ENCODE results near the gene PLXNC1. TPM values are rescaled to one million over a fixed set of nuclear protein-coding genes. Genes with fewer than 3 reads are reported as not detected.

Gene PLXNC1
- total RNA-seq, 6 experiments from 2014 or later: 0.18 to 0.40 (median 0.22) TPM

DNA sequence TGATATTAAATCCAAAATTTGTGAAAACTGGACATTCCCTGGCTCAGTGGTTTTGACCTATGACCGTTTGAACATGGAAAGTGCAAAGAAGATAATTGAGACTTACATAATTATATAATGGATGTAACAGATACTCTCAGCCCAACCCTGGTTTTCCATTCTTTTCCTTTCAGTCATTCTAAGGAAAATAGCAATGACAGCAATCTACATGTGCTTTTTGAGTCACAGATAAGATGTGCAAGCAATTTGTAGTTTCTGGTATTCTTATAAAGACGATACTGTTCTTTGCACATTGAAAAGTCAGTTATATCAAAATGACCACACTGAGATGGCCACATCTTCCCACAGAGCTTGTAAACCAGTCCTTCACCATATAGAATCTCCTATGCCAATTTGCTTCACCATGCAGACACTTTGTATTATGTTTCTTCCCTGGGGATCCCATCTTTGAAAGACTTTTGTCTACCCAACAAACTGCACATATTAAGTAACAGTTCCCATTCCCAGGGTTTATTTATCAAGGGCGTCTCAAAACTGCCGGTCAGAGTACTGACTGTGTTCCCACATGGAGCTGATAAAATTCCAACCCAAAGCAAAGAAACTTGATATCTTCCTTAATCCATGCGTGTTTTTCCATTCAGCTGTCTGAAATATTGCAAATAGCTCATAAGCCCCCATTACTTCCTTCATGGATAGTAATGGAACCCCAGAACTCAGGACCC lies 34.8 kb downstream of the PLXNC1 start:
- H3K4me3 Mint-ChIP-seq: no peak overlapping the region

DNA sequence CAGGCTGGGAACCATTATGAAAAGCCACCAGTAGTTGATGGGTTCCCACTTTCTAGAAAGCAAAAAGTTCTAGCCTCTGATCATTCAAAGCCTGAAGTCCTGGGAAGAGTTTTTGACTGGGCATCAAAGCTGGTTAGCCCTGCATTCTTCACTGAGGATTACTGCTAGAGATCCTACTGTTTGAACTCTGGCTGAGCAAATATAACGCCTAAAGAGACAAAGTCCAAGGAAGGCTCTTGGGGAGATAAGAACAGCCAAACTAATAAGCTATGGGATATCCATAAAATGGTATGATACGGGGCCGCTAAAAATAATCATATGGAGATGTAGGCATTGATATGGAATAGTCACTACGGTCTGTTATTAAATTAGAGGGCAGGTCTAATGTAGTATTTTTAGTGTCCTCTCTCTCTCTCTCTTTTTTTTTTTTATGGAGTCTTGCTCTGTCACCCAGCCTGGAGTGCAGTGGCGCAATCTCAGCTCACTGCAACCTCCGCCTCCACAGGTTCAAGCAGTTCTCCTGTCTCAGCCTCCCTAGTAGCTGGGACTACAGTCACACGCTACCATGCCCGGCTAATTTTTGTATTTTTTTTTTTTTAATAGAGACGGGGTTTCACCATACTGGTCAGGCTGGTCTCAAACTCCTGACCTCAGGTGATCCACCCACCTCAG lies 35.5 kb downstream of the PLXNC1 start:
- Mint-ChIP-seq H3K27me3 (ENCODE audit: insufficient read depth) (peaks cover 18% of the 10 kb centered on the region), H3K4me3 (no peak overlapping the region), H3K4me1 (ENCODE audit: low read depth) (no peaks in the 10 kb centered on the region), H3K36me3 (ENCODE audit: low read depth) (no peaks in the 10 kb centered on the region), H3K9me3 (no peaks in the 10 kb centered on the region), H3K27ac (no peak overlapping the region)
- TF ChIP-seq, protein P1, sequence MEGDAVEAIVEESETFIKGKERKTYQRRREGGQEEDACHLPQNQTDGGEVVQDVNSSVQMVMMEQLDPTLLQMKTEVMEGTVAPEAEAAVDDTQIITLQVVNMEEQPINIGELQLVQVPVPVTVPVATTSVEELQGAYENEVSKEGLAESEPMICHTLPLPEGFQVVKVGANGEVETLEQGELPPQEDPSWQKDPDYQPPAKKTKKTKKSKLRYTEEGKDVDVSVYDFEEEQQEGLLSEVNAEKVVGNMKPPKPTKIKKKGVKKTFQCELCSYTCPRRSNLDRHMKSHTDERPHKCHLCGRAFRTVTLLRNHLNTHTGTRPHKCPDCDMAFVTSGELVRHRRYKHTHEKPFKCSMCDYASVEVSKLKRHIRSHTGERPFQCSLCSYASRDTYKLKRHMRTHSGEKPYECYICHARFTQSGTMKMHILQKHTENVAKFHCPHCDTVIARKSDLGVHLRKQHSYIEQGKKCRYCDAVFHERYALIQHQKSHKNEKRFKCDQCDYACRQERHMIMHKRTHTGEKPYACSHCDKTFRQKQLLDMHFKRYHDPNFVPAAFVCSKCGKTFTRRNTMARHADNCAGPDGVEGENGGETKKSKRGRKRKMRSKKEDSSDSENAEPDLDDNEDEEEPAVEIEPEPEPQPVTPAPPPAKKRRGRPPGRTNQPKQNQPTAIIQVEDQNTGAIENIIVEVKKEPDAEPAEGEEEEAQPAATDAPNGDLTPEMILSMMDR (IDR thresholded peaks at IDR 0.05): no peak
- no peak for DNase-seq

More for the DNA sequence above, 34.8 kb downstream of the PLXNC1 start:
- H3K27ac Mint-ChIP-seq: no peak overlapping the region
- peaks cover 3% of the 10 kb centered on the region for H3K9me3 Mint-ChIP-seq
- H3K27me3 Mint-ChIP-seq (ENCODE audit: insufficient read depth): peaks cover 20% of the 10 kb centered on the region
- TF ChIP-seq, protein P1 (IDR thresholded peaks at IDR 0.05): no peak
- DNase-seq: no peak
- H3K4me1 Mint-ChIP-seq (ENCODE audit: low read depth): no peaks in the 10 kb centered on the region
- H3K36me3 Mint-ChIP-seq (ENCODE audit: low read depth): peaks cover 4% of the 10 kb centered on the region; the same call in 1 of the 2 replicates

DNA sequence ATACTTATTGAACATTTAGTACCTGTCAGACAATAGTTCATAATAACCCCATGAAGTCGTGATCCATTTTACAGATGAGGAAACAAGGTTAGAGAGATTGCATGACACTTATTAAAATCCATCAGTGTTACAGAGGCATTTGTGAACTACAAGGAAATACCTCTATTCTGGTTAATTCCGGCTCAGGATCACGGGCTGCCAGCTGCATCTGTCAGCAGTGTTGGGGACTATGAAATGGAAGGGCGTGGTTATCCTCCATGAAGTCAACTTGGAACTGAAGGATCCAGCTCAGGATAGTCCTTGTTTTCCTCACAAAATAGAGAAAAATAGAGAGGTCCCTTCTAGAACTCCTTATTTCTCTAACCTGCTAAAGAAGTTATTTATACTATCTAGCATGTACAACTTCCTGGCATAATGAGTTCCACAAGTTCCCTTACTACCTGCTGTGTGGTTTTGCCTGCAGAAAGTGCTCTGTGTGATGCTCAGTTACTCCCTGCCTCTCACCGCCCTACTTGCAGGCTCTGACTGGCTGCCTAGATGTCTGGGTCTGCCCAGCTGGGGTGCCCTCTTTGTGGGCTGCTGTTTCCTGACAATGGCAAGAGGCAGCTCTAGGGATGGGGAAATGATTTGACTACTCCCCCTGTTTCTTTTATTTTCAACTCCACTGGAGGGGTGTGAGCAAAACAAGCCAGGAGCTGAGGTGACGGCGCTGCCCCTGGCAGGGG lies 36.8 kb downstream of the PLXNC1 start:
- no peak overlapping the region for H3K27ac Mint-ChIP-seq
- DNase-seq: no peak
- H3K4me3 Mint-ChIP-seq: no peak overlapping the region
- no peaks in the 10 kb centered on the region for H3K4me1 Mint-ChIP-seq (ENCODE audit: low read depth)
- H3K9me3 Mint-ChIP-seq: no peaks in the 10 kb centered on the region
- H3K27me3 Mint-ChIP-seq (ENCODE audit: insufficient read depth): peaks cover 18% of the 10 kb centered on the region
- TF ChIP-seq, protein P1 (IDR thresholded peaks at IDR 0.05): no peak
- no peaks in the 10 kb centered on the region for H3K36me3 Mint-ChIP-seq (ENCODE audit: low read depth)

DNA sequence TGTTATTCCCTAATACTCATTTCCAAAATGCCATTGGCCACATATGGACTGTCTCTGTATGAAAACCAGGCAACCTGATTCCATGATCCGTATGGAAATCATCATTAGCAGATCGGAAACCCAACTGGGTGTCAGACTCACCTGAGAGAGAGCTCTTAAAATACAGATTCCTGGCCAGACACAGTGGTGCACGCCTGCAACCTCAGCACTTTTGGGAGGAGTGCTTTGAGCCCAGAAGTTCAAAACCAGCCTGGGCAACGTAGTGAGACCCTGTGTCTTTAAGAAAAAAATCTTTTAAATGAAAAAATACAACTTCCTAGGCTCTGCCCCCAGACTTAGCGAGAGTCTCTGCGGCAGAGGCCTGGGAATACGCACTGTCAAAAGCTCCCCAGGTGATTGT lies 37.4 kb downstream of the PLXNC1 start:
- TF ChIP-seq, protein P1 (IDR thresholded peaks at IDR 0.05): no peak
- Mint-ChIP-seq H3K27ac (no peak overlapping the region), H3K9me3 (peaks cover 4% of the 10 kb centered on the region; the same call in 1 of the 2 replicates), H3K27me3 (ENCODE audit: insufficient read depth) (peaks cover 19% of the 10 kb centered on the region), H3K36me3 (ENCODE audit: low read depth) (no peaks in the 10 kb centered on the region), H3K4me3 (no peak overlapping the region), H3K4me1 (ENCODE audit: low read depth) (no peaks in the 10 kb centered on the region)
- DNase-seq: no peak

DNA sequence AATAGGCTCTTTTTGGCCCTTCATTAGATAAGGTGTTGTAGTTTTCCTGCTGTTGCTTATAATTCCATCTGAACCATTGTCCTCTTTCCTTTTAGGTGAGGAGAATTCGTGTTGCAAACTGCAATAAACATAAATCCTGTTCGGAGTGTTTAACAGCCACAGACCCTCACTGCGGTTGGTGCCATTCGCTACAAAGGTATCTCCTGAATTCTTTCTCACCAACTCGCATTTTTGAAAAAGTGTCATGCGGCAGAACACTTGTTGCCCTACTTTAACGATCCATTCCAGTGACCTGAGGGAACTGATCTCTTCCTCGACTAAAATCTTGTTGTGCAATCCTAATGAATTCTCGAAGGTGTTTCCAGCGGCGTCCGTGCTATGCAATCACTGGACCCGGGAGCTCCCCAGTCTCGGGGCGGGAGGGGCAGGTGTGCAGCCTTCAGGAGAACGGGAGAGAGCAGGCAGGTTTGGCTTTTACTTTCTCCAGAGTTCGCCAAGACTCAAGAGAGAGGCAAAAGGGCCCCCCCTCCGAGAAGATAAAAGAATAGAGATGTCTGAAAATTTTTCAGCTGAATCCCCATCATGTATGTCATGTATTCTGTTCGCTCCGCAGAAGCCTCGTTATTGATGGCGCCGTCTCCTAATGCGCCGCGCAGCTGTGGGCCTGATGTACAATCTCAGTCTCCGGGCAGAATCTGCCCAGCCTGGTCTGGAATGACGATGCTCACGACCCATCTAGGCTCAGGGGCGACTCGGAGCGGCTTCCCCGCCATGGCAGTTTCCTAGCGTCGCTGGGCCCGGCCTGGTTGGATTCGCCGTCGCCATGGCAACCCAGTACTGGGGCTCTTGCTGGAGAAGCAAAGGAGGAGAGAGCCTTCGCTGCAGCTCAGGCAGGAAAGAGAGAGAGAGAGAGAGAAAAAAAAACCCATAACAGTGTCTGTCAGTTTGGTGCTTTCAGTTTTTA lies 38.2 kb downstream of the PLXNC1 start:
- Mint-ChIP-seq H3K4me1 (ENCODE audit: low read depth) (no peaks in the 10 kb centered on the region), H3K27me3 (ENCODE audit: insufficient read depth) (peaks cover 22% of the 10 kb centered on the region), H3K27ac (no peak overlapping the region), H3K4me3 (no peak overlapping the region), H3K9me3 (peaks cover 6% of the 10 kb centered on the region; the same call in 1 of the 2 replicates), H3K36me3 (ENCODE audit: low read depth) (no peaks in the 10 kb centered on the region)
- TF ChIP-seq, protein P1 (IDR thresholded peaks at IDR 0.05): no peak
- no peak for DNase-seq
